Sigmoid colon (tissue), 7 donors: ENCODE data around the gene LPCAT4. TPM values are rescaled to one million over a fixed set of nuclear protein-coding genes. Genes with fewer than 3 reads are reported as not detected.
A peak's percentile ranks its signal among the peaks of the same experiment; 100 is the strongest.

Experiments used
- DNase-seq: peaks from one replicate; pipeline ENCODE4 v3.0.0-alpha.2; 2019
- H3K27ac ChIP-seq, 4 donors: fragments of 200-600 bp; sonication (generic); one replicate each; pipeline ENCODE4 v1.5.1; 2016 to 2019; ENCODE audit warnings: mild to moderate bottlenecking in 1 of 4
- H3K27me3 ChIP-seq, 3 donors: fragments of 200-600 bp; sonication (generic); one replicate each; pipeline ENCODE4 v1.5.1; 2019; ENCODE audit warnings: mild to moderate bottlenecking in 1 of 3
- H3K36me3 ChIP-seq, 4 donors: fragments of 200-600 bp; sonication (generic); one replicate each; pipeline ENCODE4 v1.5.1; 2016 to 2019
- H3K4me1 ChIP-seq, 4 donors: fragments of 200-600 bp; sonication (generic); one replicate each; pipeline ENCODE4 v1.5.1; 2017 to 2019
- H3K4me3 ChIP-seq, 4 donors: fragments of 200-600 bp; sonication (generic); one replicate each; pipeline ENCODE4 v1.5.1; 2017 to 2019; ENCODE audit warnings: mild to moderate bottlenecking in 2 of 4, moderate library complexity in 1 of 4
- H3K9me3 ChIP-seq, 4 donors: fragments of 200-600 bp in 3 of 4; sonication (generic) in 3 of 4; one replicate each; pipeline versions ENCODE4 v1.5.1 to v1.6.1; 2013 to 2019
- CTCF ChIP-seq, 4 experiments: fragments of 450-650 bp in 3 of 4; fragments of 200-600 bp in 1 of 4; IDR thresholded peaks; one replicate each; pipeline ENCODE4 v1.5.1; 2016 to 2019; ENCODE audit warnings: antibody characterized with exemption in 4 of 4, mild to moderate bottlenecking in 3 of 4, moderate library complexity in 2 of 4
- EP300 ChIP-seq, 4 donors: sonication (generic); formaldehyde crosslinking; IDR thresholded peaks; one replicate each; pipeline ENCODE4 v1.6.1; 2017; ENCODE audit warnings: antibody characterized with exemption in 4 of 4
- POLR2A ChIP-seq, 2 donors: fragments of 450-650 bp; IDR thresholded peaks; one replicate each; pipeline ENCODE4 v1.6.1; 2016; ENCODE audit warnings: antibody characterized with exemption in 2 of 2, mild to moderate bottlenecking in 2 of 2, moderate library complexity in 2 of 2
- POLR2AphosphoS5 ChIP-seq, 4 donors: sonication (generic); formaldehyde crosslinking; IDR thresholded peaks; one replicate each; pipeline ENCODE4 v1.6.1; 2017; ENCODE audit warnings: antibody characterized with exemption in 4 of 4
- WGBS, 2 donors: extraction: QIAGEN DNeasy Blood & Tissue Kit; methylation state at CpG; one replicate each; pipeline ENCODE4 v1.1.7; 2013; 5-methylcytosine and 5-hydroxymethylcytosine counted together
- intact Hi-C: fragments of 100-400 bp; cut with DNase I; formaldehyde crosslinking; loops from one replicate; pipeline ENCODE4 v1.15.1; 2023
- polyA plus RNA-seq, 3 donors: library from polyadenylated mRNA; stranded (reverse); fragments of 200-250 nt; gene quantifications; one replicate each; pipeline ENCODE4 v1.2.3, GENCODE V29; 2013
- total RNA-seq, 4 donors: library from RNA; depleted of rRNA; stranded (reverse); fragments of >200 nt; gene quantifications; one replicate each; pipeline ENCODE4 v1.1.0, GENCODE V29; 2016
- donor health status: healthy with polysubstance abuse.
- donor health status: Bipolar disorder and iron deficiency.
- donor health status: healthy.

Gene LPCAT4
- total and polyA plus RNA-seq, 7 donors: 9.6 to 122 (median 24.5) TPM

- Histone ChIP-seq H3K4me3 (peak overlapping the region; percentile 53 to 70 (median 67)), H3K9me3 (no peaks in the 10 kb centered on the region), H3K27ac (peak overlapping the region in 2 of 4 donors; percentile 85 to 87), H3K36me3 (peaks cover 0 to 19% (median 8%) of the 10 kb centered on the region in 4 donors), H3K4me1 (peaks cover 0 to 24% (median 17%) of the 10 kb centered on the region in 4 donors), H3K27me3 (no peaks in the 10 kb centered on the region)
- intact Hi-C loops: loop anchor here (2.0 kb wide), 1 partner anchor 241 kb away; the partner anchor contains the start of gene EMC7
- DNase-seq: no peak
- WGBS, 2 donors: 93 to 94% methylated on average over 15 of the region's 15 CpGs
- no peak for TF ChIP-seq POLR2AphosphoS5 (IDR thresholded peaks at IDR 0.05)
- TF ChIP-seq CTCF (IDR thresholded peaks at IDR 0.05): no peak
- TF ChIP-seq EP300 (IDR thresholded peaks at IDR 0.05): no peak
- no peak for TF ChIP-seq POLR2A (IDR thresholded peaks at IDR 0.05)
Measured at GRCh38 chr15:34341381-34342212, 25.4 kb downstream of the LPCAT4 start.

GRCh38 chr15:34339946-34340345 lies 27.1 kb downstream of the LPCAT4 start:
- TF ChIP-seq POLR2A (IDR thresholded peaks at IDR 0.05) (no peak), CTCF (IDR thresholded peaks at IDR 0.05) (no peak), POLR2AphosphoS5 (IDR thresholded peaks at IDR 0.05) (no peak), EP300 (IDR thresholded peaks at IDR 0.05) (no peak)
- no peaks in the 10 kb centered on the region for H3K9me3 ChIP-seq
- peaks cover 0 to 19% (median 8%) of the 10 kb centered on the region in 4 donors for H3K36me3 ChIP-seq
- WGBS, 2 donors: 94 to 96% methylated on average over 3 of the region's 3 CpGs
- H3K27me3 ChIP-seq: no peaks in the 10 kb centered on the region
- H3K4me3 ChIP-seq: no peak overlapping the region
- H3K4me1 ChIP-seq: peaks cover 0 to 40% (median 25%) of the 10 kb centered on the region in 4 donors
- no peak for DNase-seq
- H3K27ac ChIP-seq: no peak overlapping the region
- intact Hi-C loops: loop anchor here (5.0 to 10.0 kb wide), 2 partner anchors 113 to 1205 kb away; partner anchors contain the start of genes DPH6 and EMC4

- Histone ChIP-seq H3K9me3 (no peaks in the 10 kb centered on the region), H3K4me1 (peaks cover 0 to 47% (median 28%) of the 10 kb centered on the region in 4 donors), H3K27ac (peak overlapping the region; percentile 89 to 91 (median 90)), H3K27me3 (no peaks in the 10 kb centered on the region), H3K4me3 (peak overlapping the region in 3 of 4 donors; percentile 93 to 95 (median 93)), H3K36me3 (peaks cover 0 to 19% (median 8%) of the 10 kb centered on the region in 4 donors)
- 83 to 87% methylated on average over 16 of the region's 16 CpGs for WGBS, 2 donors
- DNase-seq: no peak
- intact Hi-C loops: loop anchor here (5.0 to 10.0 kb wide), 2 partner anchors 111 to 1206 kb away; partner anchors contain the start of genes DPH6 and EMC4
- TF ChIP-seq EP300 (IDR thresholded peaks at IDR 0.05): no peak
- TF ChIP-seq CTCF (IDR thresholded peaks at IDR 0.05): no peak
- TF ChIP-seq POLR2A (IDR thresholded peaks at IDR 0.05): no peak
- no peak for TF ChIP-seq POLR2AphosphoS5 (IDR thresholded peaks at IDR 0.05)
Measured at GRCh38 chr15:34338347-34338746, 28.6 kb downstream of the LPCAT4 start.

GRCh38 chr15:34337557-34338306 lies 29.3 kb downstream of the LPCAT4 start, which contains the start of gene SLC12A6:
SLC12A6 (minus strand) TSS chr15:34337781; CDS start chr15:34336680, 1,101 bp downstream.
- Histone ChIP-seq H3K27ac (peak within 1 kb of the TSS; percentile 89 to 91 (median 90)), H3K27me3 (no peaks in the 10 kb centered on the region), H3K36me3 (peaks cover 0 to 19% (median 8%) of the 10 kb centered on the region in 4 donors), H3K4me3 (peak within 1 kb of the TSS; percentile 93 to 96 (median 94)), H3K4me1 (peaks cover 0 to 47% (median 28%) of the 10 kb centered on the region in 4 donors), H3K9me3 (no peaks in the 10 kb centered on the region)
- peak; percentile 94 for DNase-seq
- 0% methylated on average over 78 of the region's 78 CpGs for WGBS, 2 donors
- peak; percentile 18 to 81 (median 76) for TF ChIP-seq POLR2AphosphoS5 (IDR thresholded peaks at IDR 0.05)
- TF ChIP-seq EP300 (IDR thresholded peaks at IDR 0.05): no peak
- intact Hi-C loops: loop anchor here (5.0 to 10.0 kb wide), 2 partner anchors 110 to 1207 kb away; partner anchors contain the start of genes DPH6 and EMC4
